Right lobe of liver (tissue), 6 donors: Measurements from ENCODE around the gene WDR45B. TPM values are rescaled to one million over a fixed set of nuclear protein-coding genes. Genes with fewer than 3 reads are reported as not detected.

Experiments
- ATAC-seq, 4 donors: fragments of 200-7000 bp; cut with Tn5 transposase; one replicate each; pipeline ENCODE4 v1.9.1; 2020; ENCODE audit warnings: mild to moderate bottlenecking in 4 of 4, moderate library complexity in 4 of 4
- DNase-seq, 3 donors: peaks; one replicate each; pipeline ENCODE4 v3.0.0-alpha.2; 2020
- H3K27ac ChIP-seq, 3 donors: fragments of 200-600 bp; one replicate each; pipeline ENCODE4 v1.8.0; 2022
- H3K27me3 ChIP-seq, 2 donors: fragments of 200-600 bp; one replicate each; pipeline ENCODE4 v1.8.0; 2022
- H3K36me3 ChIP-seq, 4 donors: fragments of 200-600 bp; sonication (generic) in 1 of 4; one replicate each; pipeline versions ENCODE4 v1.5.1 to v1.8.0; 2017 to 2022; ENCODE audit warnings: control low read depth in 1 of 4
- H3K4me1 ChIP-seq, 4 donors: fragments of 200-600 bp; sonication (generic) in 1 of 4; one replicate each; pipeline versions ENCODE4 v1.5.1 to v1.8.0; 2017 to 2022; ENCODE audit warnings: control low read depth in 1 of 4
- H3K4me3 ChIP-seq, 3 donors: fragments of 200-600 bp; one replicate each; pipeline ENCODE4 v1.8.0; 2022
- H3K9me3 ChIP-seq, 4 donors: fragments of 200-600 bp; sonication (generic) in 1 of 4; one replicate each; pipeline versions ENCODE4 v1.5.1 to v1.8.0; 2017 to 2022; ENCODE audit warnings: control low read depth in 1 of 4
- POLR2A ChIP-seq: fragments of 450-650 bp; IDR thresholded peaks from one replicate; pipeline ENCODE4 v1.6.1; 2017; ENCODE audit warnings: antibody characterized with exemption, mild to moderate bottlenecking
- WGBS: methylation state at CpG from one replicate; pipeline ENCODE4 v1.1.6; 2018; ENCODE audit warnings: low coverage, low lambda C conversion rate; ENCODE audit not compliant: insufficient coverage; ENCODE audit errors: missing lambda C conversion rate; 5-methylcytosine and 5-hydroxymethylcytosine counted together
- intact Hi-C, 2 donors: fragments of 100-400 bp; cut with DNase I; formaldehyde crosslinking; loops; one replicate each; pipeline versions ENCODE4 v1.11.2 to v1.14.1; 2022
- total RNA-seq, 6 experiments: library from RNA; depleted of rRNA in 2 of 6; stranded (reverse); fragments of >200 nt in 2 of 6; fragmentation: NEBNext Ultra II Directional in 3 of 6; extraction: Animal tissue kit (Norgen Biotek cat#: 25700) in 3 of 6; gene quantifications; one replicate each; pipeline versions ENCODE4 v1.1.0 to v1.2.4, GENCODE V29; 2016 to 2023
- TF ChIP-seq, protein P1 (sequence below), 4 donors: fragments of 200-600 bp in 3 of 4; fragments of 450-650 bp in 1 of 4; IDR thresholded peaks; one replicate each; pipeline versions ENCODE4 v1.5.1 to v1.8.0; 2016 to 2022; ENCODE audit warnings: antibody characterized with exemption in 4 of 4, mild to moderate bottlenecking in 2 of 4
- donor health status: DM: no; HTN: yes; CAD: no.
- donor health status: DM: no; HTN: no; CAD: no.
- donor health status: DM: no; HTN: no; CAD: no.
- donor health status: DM: no; HTN: yes; CAD: no.
- donor health status: DM: no; HTN: yes; CAD: no.

The WDR45B gene
- total RNA-seq, 6 experiments from 2014 or later: 27.7 to 40.7 (median 31.6) TPM

DNA sequence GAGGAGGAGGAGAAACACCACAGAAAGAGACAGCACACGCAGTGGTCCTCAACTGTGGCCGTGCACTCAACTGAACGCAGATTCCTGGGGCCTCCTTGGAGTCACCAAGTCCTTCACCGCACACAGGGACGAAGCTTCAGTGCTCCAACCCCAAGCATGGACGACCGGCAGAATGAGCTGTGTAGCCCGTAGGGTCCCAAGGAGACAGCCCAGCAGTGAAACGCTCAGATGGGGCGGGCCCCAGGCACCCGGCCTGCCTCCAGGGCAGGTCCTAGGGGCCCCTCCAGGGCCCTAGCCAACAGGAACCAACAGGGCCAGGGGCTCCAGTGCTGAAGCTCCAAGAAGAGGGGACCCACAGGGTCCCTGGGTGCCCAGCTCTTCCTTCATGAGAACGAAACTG, 37.0 kb upstream of the WDR45B start:
- DNase-seq: no peak
- Histone ChIP-seq H3K4me3 (no peak overlapping the region), H3K9me3 (no peaks in the 10 kb centered on the region), H3K27ac (peak overlapping the region in 2 of 3 donors; percentile 47 to 75), H3K27me3 (no peaks in the 10 kb centered on the region), H3K36me3 (no peaks in the 10 kb centered on the region), H3K4me1 (peaks cover 0 to 23% (median 6%) of the 10 kb centered on the region in 4 donors)
- WGBS: 94% methylated on average over 3 of the region's 12 CpGs
- no peak for ATAC-seq
- intact Hi-C loops: no loop called here
- TF ChIP-seq, protein P1, sequence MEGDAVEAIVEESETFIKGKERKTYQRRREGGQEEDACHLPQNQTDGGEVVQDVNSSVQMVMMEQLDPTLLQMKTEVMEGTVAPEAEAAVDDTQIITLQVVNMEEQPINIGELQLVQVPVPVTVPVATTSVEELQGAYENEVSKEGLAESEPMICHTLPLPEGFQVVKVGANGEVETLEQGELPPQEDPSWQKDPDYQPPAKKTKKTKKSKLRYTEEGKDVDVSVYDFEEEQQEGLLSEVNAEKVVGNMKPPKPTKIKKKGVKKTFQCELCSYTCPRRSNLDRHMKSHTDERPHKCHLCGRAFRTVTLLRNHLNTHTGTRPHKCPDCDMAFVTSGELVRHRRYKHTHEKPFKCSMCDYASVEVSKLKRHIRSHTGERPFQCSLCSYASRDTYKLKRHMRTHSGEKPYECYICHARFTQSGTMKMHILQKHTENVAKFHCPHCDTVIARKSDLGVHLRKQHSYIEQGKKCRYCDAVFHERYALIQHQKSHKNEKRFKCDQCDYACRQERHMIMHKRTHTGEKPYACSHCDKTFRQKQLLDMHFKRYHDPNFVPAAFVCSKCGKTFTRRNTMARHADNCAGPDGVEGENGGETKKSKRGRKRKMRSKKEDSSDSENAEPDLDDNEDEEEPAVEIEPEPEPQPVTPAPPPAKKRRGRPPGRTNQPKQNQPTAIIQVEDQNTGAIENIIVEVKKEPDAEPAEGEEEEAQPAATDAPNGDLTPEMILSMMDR (IDR thresholded peaks at IDR 0.05): no peak
- TF ChIP-seq POLR2A: no peak

DNA sequence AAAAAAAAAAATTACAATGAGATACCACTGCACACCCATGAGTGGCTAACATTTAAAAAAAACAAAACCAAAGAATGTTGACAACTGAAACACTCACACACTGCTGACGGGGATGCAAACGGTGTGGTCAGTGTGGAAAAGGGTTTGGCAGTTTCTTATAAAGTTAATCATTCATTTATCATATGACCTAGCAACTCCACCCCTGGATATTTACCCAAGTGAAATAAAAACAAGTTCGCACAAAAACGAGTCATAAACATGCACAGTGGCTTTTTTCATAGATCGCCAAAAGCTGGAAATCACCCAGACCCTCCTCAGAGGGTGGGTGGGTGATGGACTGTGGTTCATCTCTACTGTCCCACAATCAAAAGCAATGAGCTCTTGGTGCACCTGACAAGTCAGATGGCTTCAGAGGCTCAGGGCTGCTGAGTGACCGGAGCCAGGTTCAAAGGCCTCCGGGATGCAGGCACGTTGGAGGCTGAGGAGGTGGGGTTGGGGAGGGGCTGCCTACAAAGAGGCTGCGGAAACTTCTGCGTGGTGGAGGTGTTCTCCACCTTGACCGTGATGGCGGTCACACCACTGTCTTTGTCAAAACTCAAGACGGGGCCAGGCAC, 36.1 kb upstream of the WDR45B start:
- no peaks in the 10 kb centered on the region for H3K9me3 ChIP-seq
- TF ChIP-seq, protein P1 (IDR thresholded peaks at IDR 0.05): no peak
- peak; percentile 31 for TF ChIP-seq POLR2A
- H3K27me3 ChIP-seq: no peaks in the 10 kb centered on the region
- ATAC-seq (peak; percentile 77 to 85 (median 83)), DNase-seq (peak; percentile 70 to 84 (median 80))
- peaks cover 0 to 23% (median 6%) of the 10 kb centered on the region in 4 donors for H3K4me1 ChIP-seq
- peak overlapping the region in 2 of 3 donors; percentile 6 to 20 for H3K4me3 ChIP-seq
- intact Hi-C loops: no loop called here
- H3K27ac ChIP-seq: peak overlapping the region; percentile 83 to 89 (median 88)
- 35% methylated on average over 12 of the region's 13 CpGs for WGBS
- H3K36me3 ChIP-seq: no peaks in the 10 kb centered on the region

DNA sequence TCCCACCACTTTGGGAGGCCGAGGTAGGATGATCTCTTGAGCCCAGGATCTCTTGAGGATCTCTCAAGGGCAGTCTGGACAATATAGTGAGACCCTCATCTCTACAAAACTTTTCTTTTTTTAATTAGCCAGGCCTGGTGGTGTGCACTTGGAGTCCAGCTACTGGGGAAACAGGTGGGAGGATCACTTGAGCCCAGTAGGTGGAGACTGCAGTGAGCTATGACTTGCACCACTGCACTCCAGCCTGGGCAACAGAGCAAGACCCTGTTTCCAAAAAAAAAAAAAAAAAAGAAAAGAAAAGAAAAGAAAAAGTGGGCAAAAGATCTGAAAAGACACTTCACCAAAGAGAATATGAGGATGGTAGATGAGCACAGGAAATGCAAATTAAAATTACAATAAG, 35.3 kb upstream of the WDR45B start:
- 86% methylated on average over 1 of the region's 1 CpG for WGBS
- no peak for ATAC-seq
- H3K4me1 ChIP-seq: peaks cover 0 to 23% (median 6%) of the 10 kb centered on the region in 4 donors
- TF ChIP-seq, protein P1 (IDR thresholded peaks at IDR 0.05): no peak
- no peak for TF ChIP-seq POLR2A
- no peaks in the 10 kb centered on the region for H3K27me3 ChIP-seq
- intact Hi-C loops: no loop called here
- H3K9me3 ChIP-seq: no peaks in the 10 kb centered on the region
- H3K36me3 ChIP-seq: no peaks in the 10 kb centered on the region
- H3K27ac ChIP-seq: peak overlapping the region; percentile 83 to 89 (median 88)
- H3K4me3 ChIP-seq: no peak overlapping the region
- no peak for DNase-seq

DNA sequence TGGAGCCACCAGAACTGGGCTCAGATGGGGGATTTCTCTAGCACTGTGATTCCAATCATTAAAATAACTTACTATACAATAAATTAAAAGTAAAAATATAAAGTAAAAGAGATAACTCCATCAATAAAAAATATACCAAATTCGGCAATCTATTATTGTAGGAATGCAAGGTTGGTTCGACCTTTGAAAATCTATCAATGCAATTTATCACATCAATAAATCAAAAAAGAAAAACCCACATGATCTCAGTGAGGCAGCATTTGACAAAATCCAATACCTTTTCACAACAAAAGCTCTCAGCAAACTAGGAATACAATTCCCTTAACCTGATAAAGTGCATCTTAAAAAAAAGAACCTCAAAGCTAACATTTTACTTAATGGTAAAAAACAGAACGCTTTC, 33.3 kb upstream of the WDR45B start:
- H3K4me1 ChIP-seq: peaks cover 0 to 8% (median 2%) of the 10 kb centered on the region in 4 donors
- H3K9me3 ChIP-seq: no peaks in the 10 kb centered on the region
- no peak for ATAC-seq
- WGBS: 100% methylated on average over 3 of the region's 3 CpGs
- no peaks in the 10 kb centered on the region for H3K27me3 ChIP-seq
- H3K27ac ChIP-seq: no peak overlapping the region
- TF ChIP-seq, protein P1 (IDR thresholded peaks at IDR 0.05): no peak
- no peak for TF ChIP-seq POLR2A
- H3K36me3 ChIP-seq: no peaks in the 10 kb centered on the region
- no peak overlapping the region for H3K4me3 ChIP-seq
- intact Hi-C loops: no loop called here
- no peak for DNase-seq
